HG02588 (cell line): ENCODE data around the gene PKN2.

ENCODE experiments used
- ATAC-seq: cut with Tn5 transposase; IDR thresholded peaks from one replicate; pipeline ENCODE4 v1.9.1; 2021; ENCODE audit warnings: mild to moderate bottlenecking, moderate library complexity; ENCODE audit not compliant: unreplicated experiment

PKN2 gene

GRCh38 chr1:88731475-88732269 lies 47.6 kb downstream of the PKN2 start:
- no peak for ATAC-seq

GRCh38 chr1:88735382-88735781 lies 51.3 kb downstream of the PKN2 start:
- no peak for ATAC-seq

GRCh38 chr1:88735909-88736308 lies 51.8 kb downstream of the PKN2 start:
- ATAC-seq: no peak

GRCh38 chr1:88736633-88737248 lies 52.7 kb downstream of the PKN2 start:
- no peak for ATAC-seq

GRCh38 chr1:88737338-88737927 lies 53.4 kb downstream of the PKN2 start:
- ATAC-seq: no peak

- no peak for ATAC-seq
Measured at GRCh38 chr1:88740784-88741183, 56.7 kb downstream of the PKN2 start.

GRCh38 chr1:88741413-88741812 lies 57.3 kb downstream of the PKN2 start:
- no peak for ATAC-seq

GRCh38 chr1:88742531-88742930 lies 58.5 kb downstream of the PKN2 start:
- ATAC-seq: no peak

- ATAC-seq: no peak
Measured at GRCh38 chr1:88744142-88744541, 60.1 kb downstream of the PKN2 start.

- ATAC-seq: no peak
Measured at GRCh38 chr1:88746916-88747315, 62.8 kb downstream of the PKN2 start.

GRCh38 chr1:88751714-88752113 lies 67.6 kb downstream of the PKN2 start:
- ATAC-seq: no peak

- no peak for ATAC-seq
Measured at GRCh38 chr1:88753506-88753905, 69.4 kb downstream of the PKN2 start.

GRCh38 chr1:88763649-88764406 lies 79.8 kb downstream of the PKN2 start:
- no peak for ATAC-seq

- ATAC-seq: no peak
Measured at GRCh38 chr1:88768187-88768586, 84.1 kb downstream of the PKN2 start.

- ATAC-seq: no peak
Measured at GRCh38 chr1:88768816-88769215, 84.7 kb downstream of the PKN2 start.

- no peak for ATAC-seq
Measured at GRCh38 chr1:88773540-88774150, 89.6 kb downstream of the PKN2 start.

GRCh38 chr1:88774151-88774556 lies 90.1 kb downstream of the PKN2 start:
- no peak for ATAC-seq

GRCh38 chr1:88777604-88778149 lies 93.6 kb downstream of the PKN2 start:
- ATAC-seq: no peak

GRCh38 chr1:88779880-88780279 lies 95.8 kb downstream of the PKN2 start:
- no peak for ATAC-seq

GRCh38 chr1:88780485-88780884 lies 96.4 kb downstream of the PKN2 start:
- ATAC-seq: no peak

- ATAC-seq: no peak
Measured at GRCh38 chr1:88783145-88783544, 99.1 kb downstream of the PKN2 start.
